Testis (tissue), 3 donors: ENCODE measurements around the gene ATP2B3. TPM values are rescaled to one million over a fixed set of nuclear protein-coding genes. Genes with fewer than 3 reads are reported as not detected.
A peak's percentile ranks its signal among the peaks of the same experiment; 100 is the strongest.

ENCODE experiments used
- DNase-seq: peaks from one replicate; pipeline ENCODE4 v3.0.0-alpha.2; 2019
- H3K27ac ChIP-seq, 2 donors: fragments of 200-600 bp; sonication (generic); one replicate each; pipeline ENCODE4 v1.5.1; 2019
- H3K27me3 ChIP-seq: fragments of 200-600 bp; sonication (generic); one replicate; pipeline ENCODE4 v1.5.1; 2019
- H3K36me3 ChIP-seq: fragments of 200-600 bp; sonication (generic); one replicate; pipeline ENCODE4 v1.5.1; 2017; ENCODE audit warnings: low read depth; ENCODE audit errors: missing control alignments
- H3K4me1 ChIP-seq: fragments of 200-600 bp; sonication (generic); one replicate; pipeline ENCODE4 v1.5.1; 2019
- H3K4me3 ChIP-seq, 2 donors: fragments of 200-600 bp; sonication (generic); one replicate each; pipeline ENCODE4 v1.5.1; 2017 to 2019
- H3K9me3 ChIP-seq: fragments of 200-600 bp; sonication (generic); one replicate; pipeline ENCODE4 v1.5.1; 2017
- POLR2A ChIP-seq: fragments of 450-650 bp; IDR thresholded peaks from one replicate; pipeline ENCODE4 v1.6.1; 2017; ENCODE audit warnings: antibody characterized with exemption, mild to moderate bottlenecking, moderate library complexity
- WGBS, 2 donors: methylation state at CpG; one replicate each; pipeline ENCODE4 v1.1.5; 2018; 5-methylcytosine and 5-hydroxymethylcytosine counted together
- intact Hi-C: fragments of 100-400 bp; cut with DNase I; formaldehyde crosslinking; loops from one replicate; pipeline ENCODE4 v1.15.1; 2023; ENCODE audit warnings: low total_unique reads
- polyA plus RNA-seq: library from polyadenylated mRNA; stranded (reverse); fragments of 350-450 nt; fragmentation: Illumina TruSeq; extraction: RNeasy Lipid Tissue Mini Kit (QIAGEN cat#74804); gene quantifications from one replicate; pipeline ENCODE4 v1.2.3, GENCODE V29; 2014; ENCODE audit warnings: low read depth, low replicate concordance; ENCODE audit not compliant: insufficient read depth
- total RNA-seq, 2 donors: library from RNA; depleted of rRNA; stranded (reverse); fragments of >200 nt; gene quantifications; one replicate each; pipeline ENCODE4 v1.2.3, GENCODE V29; 2016
- TF ChIP-seq, protein P1 (sequence below), 3 experiments: fragments of 450-650 bp in 2 of 3; fragments of 200-600 bp in 1 of 3; sonication (generic) in 1 of 3; IDR thresholded peaks; one replicate each; pipeline ENCODE4 v1.5.1; 2016 to 2019; ENCODE audit warnings: antibody characterized with exemption in 3 of 3, mild to moderate bottlenecking in 2 of 3, moderate library complexity in 1 of 3

ATP2B3 gene
- total and polyA plus RNA-seq, 3 donors from 2014 or later: 0.16 to 1.2 (median 0.73) TPM

DNA sequence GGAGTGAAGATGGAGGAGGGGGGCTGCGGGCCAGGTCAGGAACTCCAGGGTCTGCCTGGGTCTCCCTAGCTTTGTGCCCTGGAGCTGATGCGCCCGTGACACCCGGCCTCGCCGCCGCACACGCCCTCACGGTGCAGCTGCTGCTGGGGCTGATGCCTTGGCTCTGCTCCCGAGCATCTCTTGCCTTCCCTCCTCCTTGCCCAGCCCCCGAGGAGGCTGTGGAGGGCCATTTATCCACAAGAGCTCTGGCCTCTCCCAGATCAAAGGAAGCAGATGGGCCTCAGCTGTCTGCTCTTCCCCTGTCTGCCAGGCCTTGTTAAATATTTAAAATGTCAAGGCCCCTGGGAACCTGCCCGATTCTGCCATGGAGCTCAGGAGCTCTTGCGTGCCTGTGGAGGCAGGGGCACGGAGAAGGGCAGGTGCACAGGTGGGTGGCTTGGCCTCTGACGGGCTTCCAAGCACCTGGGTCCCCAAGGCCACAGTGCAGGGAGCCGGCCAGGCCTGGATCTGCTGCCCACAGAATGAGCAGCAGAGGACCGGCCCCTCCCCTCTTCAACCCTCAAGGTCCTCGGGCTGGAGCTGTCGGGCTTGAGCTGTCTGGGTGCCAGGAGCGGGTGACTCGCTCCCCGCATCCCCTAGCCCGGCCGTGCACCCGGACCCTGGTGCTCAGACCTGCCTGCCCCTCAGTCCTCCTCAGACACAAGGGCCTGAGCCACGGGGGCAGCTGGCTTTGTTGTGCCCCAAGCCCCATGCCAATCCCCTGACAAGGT, 20.3 kb downstream of the ATP2B3 start:
- H3K27ac ChIP-seq: no peak overlapping the region

DNA sequence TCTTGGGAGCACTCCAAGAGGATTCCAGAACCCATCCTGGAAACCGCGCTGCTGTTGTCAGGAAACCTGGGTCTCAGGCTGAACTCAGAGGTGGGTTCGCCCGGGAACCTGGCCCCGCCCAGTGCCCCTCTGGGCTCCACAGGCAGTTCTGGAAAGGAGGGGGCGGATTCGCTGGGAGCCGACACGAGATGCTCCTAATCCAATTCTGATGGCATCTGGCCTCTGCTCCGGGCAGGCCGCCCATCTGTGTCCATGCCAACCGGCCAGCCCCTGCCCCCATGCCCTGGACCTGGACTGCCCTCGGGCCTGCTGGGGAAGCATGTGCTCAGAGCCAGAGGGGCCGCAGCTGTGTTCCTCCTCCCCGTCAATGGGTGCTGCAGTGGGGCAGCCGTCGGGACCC, 21.0 kb downstream of the ATP2B3 start:
- Histone ChIP-seq H3K9me3 (no peaks in the 10 kb centered on the region), H3K36me3 (no peaks in the 10 kb centered on the region), H3K27me3 (no peaks in the 10 kb centered on the region), H3K27ac (no peak overlapping the region), H3K4me1 (no peaks in the 10 kb centered on the region), H3K4me3 (no peak overlapping the region)
- intact Hi-C loops: loop anchor here (5.0 kb wide), 1 partner anchor 129 kb away; no protein-coding TSS in a partner anchor
- WGBS, 2 donors: 65% methylated on average over 4 of the region's 17 CpGs; no CpG with 5 or more reads in 1 of the 2 donors
- TF ChIP-seq, protein P1, sequence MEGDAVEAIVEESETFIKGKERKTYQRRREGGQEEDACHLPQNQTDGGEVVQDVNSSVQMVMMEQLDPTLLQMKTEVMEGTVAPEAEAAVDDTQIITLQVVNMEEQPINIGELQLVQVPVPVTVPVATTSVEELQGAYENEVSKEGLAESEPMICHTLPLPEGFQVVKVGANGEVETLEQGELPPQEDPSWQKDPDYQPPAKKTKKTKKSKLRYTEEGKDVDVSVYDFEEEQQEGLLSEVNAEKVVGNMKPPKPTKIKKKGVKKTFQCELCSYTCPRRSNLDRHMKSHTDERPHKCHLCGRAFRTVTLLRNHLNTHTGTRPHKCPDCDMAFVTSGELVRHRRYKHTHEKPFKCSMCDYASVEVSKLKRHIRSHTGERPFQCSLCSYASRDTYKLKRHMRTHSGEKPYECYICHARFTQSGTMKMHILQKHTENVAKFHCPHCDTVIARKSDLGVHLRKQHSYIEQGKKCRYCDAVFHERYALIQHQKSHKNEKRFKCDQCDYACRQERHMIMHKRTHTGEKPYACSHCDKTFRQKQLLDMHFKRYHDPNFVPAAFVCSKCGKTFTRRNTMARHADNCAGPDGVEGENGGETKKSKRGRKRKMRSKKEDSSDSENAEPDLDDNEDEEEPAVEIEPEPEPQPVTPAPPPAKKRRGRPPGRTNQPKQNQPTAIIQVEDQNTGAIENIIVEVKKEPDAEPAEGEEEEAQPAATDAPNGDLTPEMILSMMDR (IDR thresholded peaks at IDR 0.05): no peak
- TF ChIP-seq POLR2A: no peak
- DNase-seq: no peak

More for the DNA sequence above, 20.3 kb downstream of the ATP2B3 start:
- intact Hi-C loops: loop anchor here (5.0 kb wide), 1 partner anchor 130 kb away; no protein-coding TSS in a partner anchor
- Histone ChIP-seq H3K27me3 (no peaks in the 10 kb centered on the region), H3K9me3 (no peaks in the 10 kb centered on the region), H3K36me3 (no peaks in the 10 kb centered on the region), H3K4me3 (no peak overlapping the region), H3K4me1 (no peaks in the 10 kb centered on the region)
- no peak for TF ChIP-seq POLR2A
- TF ChIP-seq, protein P1 (IDR thresholded peaks at IDR 0.05): no peak
- 49 to 67% methylated on average over 3 to 20 of the region's 26 CpGs for WGBS, 2 donors
- DNase-seq: no peak

DNA sequence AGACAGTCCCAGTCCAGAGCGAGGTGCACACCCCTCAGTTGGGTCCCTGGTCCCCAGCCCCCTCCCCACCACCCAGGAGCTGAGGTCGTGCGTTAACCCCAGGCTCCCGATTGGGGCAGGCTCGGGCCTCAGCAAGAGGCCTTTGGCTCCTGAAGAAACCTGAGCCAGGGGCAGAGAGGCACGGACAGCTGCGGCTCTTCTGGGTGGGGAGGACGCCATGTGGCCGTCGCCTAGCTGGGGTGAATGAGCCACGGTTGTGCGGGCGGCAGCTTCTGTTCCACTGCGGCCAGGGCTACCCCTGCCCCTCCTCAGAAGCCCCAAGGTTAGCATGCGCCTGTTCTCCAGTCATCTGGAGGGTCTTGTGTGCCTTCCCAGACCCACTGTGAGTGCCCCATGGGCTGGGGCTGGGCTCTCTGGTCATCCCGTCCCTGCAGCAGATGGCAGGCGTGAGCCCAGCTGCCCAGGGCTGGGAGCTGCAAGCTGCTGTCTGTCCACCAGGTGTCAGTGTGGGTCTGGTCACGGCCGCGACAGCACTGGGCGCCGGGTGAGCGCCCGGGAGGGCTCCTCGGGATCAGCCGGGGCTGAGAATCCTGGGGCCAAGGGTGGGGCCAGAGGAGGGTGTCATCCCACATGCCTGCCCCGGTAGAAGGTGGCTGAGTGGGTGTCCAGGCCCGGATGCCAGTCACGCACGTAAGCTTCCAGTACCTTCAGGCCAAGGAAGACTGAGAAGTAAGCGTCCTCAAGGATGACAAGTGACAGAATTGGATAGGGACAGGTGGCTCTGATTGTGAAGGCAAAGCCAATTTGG, 21.9 kb downstream of the ATP2B3 start:
- no peaks in the 10 kb centered on the region for H3K36me3 ChIP-seq
- no peak for TF ChIP-seq POLR2A
- TF ChIP-seq, protein P1 (IDR thresholded peaks at IDR 0.05): peak; percentile 50 to 72 (median 61)
- 65 to 80% methylated on average over 5 to 10 of the region's 31 CpGs for WGBS, 2 donors
- DNase-seq: peak; percentile 67
- H3K4me3 ChIP-seq: no peak overlapping the region
- no peaks in the 10 kb centered on the region for H3K9me3 ChIP-seq
- H3K4me1 ChIP-seq: no peaks in the 10 kb centered on the region
- intact Hi-C loops: loop anchor here (5.0 kb wide), 1 partner anchor 128 kb away; no protein-coding TSS in a partner anchor
- H3K27me3 ChIP-seq: no peaks in the 10 kb centered on the region
- no peak overlapping the region for H3K27ac ChIP-seq

DNA sequence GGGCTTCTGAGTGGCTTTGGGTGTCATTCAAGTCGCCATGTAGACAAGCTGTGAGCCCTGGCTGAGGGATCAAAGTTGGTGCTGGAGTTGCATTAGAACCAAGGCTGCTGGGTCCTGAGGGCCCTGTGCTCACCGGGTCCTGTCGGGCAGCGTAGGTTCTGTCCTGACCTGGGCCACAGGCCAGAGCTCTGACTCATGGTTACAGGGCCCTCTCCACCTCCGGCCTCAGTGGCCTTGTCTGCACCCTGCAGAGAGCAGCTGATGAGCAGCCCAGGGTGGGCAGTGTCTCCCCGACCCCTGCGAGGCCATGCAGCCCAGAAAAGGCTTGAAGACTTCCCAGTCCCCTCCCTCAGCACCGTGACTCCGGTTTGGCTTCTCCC, 22.5 kb downstream of the ATP2B3 start:
- intact Hi-C loops: loop anchor here (5.0 kb wide), 1 partner anchor 127 kb away; no protein-coding TSS in a partner anchor
- TF ChIP-seq, protein P1 (IDR thresholded peaks at IDR 0.05): no peak
- no peak for TF ChIP-seq POLR2A

More for the DNA sequence above, 22.5 kb downstream of the ATP2B3 start:
- WGBS, 2 donors: 80 to 85% methylated on average over 2 to 9 of the region's 9 CpGs
- DNase-seq: no peak
- no peaks in the 10 kb centered on the region for H3K9me3 ChIP-seq
- no peak overlapping the region for H3K4me3 ChIP-seq
- H3K27me3 ChIP-seq: no peaks in the 10 kb centered on the region
- no peak overlapping the region for H3K27ac ChIP-seq
- no peaks in the 10 kb centered on the region for H3K4me1 ChIP-seq
- H3K36me3 ChIP-seq: no peaks in the 10 kb centered on the region
